Keratinocyte (primary cell): ENCODE data around the gene SCAPER.

Experiments used
- CTCF ChIP-seq, 3 experiments: IDR thresholded peaks in 1 of 3; conservative IDR thresholded peaks in 1 of 3; optimal IDR thresholded peaks in 1 of 3; 2 replicates in 2 of 3; 3 replicates in 1 of 3; pipeline versions ENCODE3 to v1.5.1; 2011; ENCODE audit warnings: low read length in 3 of 3, mild to moderate bottlenecking in 3 of 3, moderate library complexity in 2 of 3, control low read depth in 1 of 3, inconsistent platforms in 1 of 3; ENCODE audit not compliant: insufficient read depth in 2 of 3; ENCODE audit errors: extremely low read depth in 1 of 3
- EZH2 ChIP-seq: IDR thresholded peaks from one replicate; pipeline ENCODE4 v1.6.1; 2012; ENCODE audit warnings: inconsistent platforms, mild to moderate bottlenecking, low read length, moderate library complexity

- TF ChIP-seq CTCF (optimal IDR thresholded peaks at IDR 0.05 in 1 of 3, IDR thresholded peaks at IDR 0.05 in 1 of 3, conservative IDR thresholded peaks at IDR 0.05 in 1 of 3; ENCODE audit: extremely low read depth in 1 of 3, insufficient read depth in 2 of 3, low read length in 3 of 3) (no peak), EZH2 (no peak)
Observed at GRCh38 chr15:76360416-76360815, 544.7 kb downstream of the SCAPER start.
